Body of pancreas (tissue), 4 donors: ENCODE measurements around the gene GNS.

Experiments
- CTCF ChIP-seq, 7 experiments: fragments of 450-650 bp in 4 of 7; fragments of 200-600 bp in 3 of 7; sonication (generic) in 3 of 7; IDR thresholded peaks; one replicate each; pipeline ENCODE4 v1.5.1; 2016 to 2019; ENCODE audit warnings: antibody characterized with exemption in 7 of 7
- POLR2A ChIP-seq, 3 donors: fragments of 450-650 bp; IDR thresholded peaks; one replicate each; pipeline ENCODE4 v1.6.1; 2016; ENCODE audit warnings: antibody characterized with exemption in 3 of 3, mild to moderate bottlenecking in 2 of 3

DNA sequence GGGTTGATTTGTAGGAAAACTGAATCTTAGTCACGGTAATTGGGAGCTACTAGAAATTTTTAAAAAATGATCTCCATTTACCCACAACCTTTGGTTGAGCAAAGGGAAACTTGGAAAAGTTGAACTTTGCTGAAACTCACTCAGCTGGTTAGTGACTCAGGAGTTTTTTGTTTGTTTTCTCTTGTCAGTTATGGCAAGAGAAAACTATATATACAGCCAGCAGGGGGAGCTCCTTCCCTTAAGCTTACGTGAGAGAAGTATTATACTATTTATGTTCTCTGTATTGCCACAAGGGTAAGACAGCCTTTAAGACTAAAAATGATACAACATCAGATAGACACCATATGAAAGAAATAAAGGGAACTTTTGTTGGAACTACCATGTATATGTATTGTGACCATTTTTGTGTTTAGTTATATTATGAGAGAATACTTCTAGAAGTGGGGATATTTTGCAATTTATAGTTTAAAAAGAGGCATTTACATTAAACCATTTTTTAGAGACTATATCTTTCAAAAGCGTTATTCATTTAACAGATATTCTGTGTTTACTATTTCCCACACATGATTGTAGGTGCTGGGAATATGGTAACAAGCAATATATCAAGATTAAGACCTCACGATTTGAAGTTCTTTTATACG is 37.1 kb upstream of the GNS start:
- TF ChIP-seq CTCF (IDR thresholded peaks at IDR 0.05), result peak; percentile 46 to 95 (median 88)
- TF ChIP-seq POLR2A (IDR thresholded peaks at IDR 0.05), result no peak
